SK-N-SH treated with all-trans-retinoic acid at 6 μM for 48 hours (cell line): ENCODE data around the gene NEUROD4.

Experiments used
- ARNTL ChIP-seq: fragments of 450-650 bp; formaldehyde crosslinking; IDR thresholded peaks from 2 replicates; pipeline ENCODE4 v1.5.0; 2020; ENCODE audit warnings: low read depth, mild to moderate bottlenecking, moderate library complexity, borderline replicate concordance
- CSDC2 ChIP-seq: fragments of 250-450 bp; sonication (Bioruptor Pico); IDR thresholded peaks from 2 replicates; pipeline ENCODE4 v1.5.0; 2020; ENCODE audit warnings: mild to moderate bottlenecking, moderate library complexity
- RARB ChIP-seq: fragments of 250-450 bp; sonication (Bioruptor Pico); IDR thresholded peaks from 2 replicates; pipeline ENCODE4 v1.8.0; 2021; ENCODE audit warnings: mild to moderate bottlenecking, moderate library complexity
- TF ChIP-seq, protein P1 (sequence below): fragments of 250-450 bp; sonication (Bioruptor Pico); IDR thresholded peaks from 2 replicates; pipeline ENCODE4 v1.5.1; 2021; ENCODE audit warnings: mild to moderate bottlenecking, moderate library complexity

DNA sequence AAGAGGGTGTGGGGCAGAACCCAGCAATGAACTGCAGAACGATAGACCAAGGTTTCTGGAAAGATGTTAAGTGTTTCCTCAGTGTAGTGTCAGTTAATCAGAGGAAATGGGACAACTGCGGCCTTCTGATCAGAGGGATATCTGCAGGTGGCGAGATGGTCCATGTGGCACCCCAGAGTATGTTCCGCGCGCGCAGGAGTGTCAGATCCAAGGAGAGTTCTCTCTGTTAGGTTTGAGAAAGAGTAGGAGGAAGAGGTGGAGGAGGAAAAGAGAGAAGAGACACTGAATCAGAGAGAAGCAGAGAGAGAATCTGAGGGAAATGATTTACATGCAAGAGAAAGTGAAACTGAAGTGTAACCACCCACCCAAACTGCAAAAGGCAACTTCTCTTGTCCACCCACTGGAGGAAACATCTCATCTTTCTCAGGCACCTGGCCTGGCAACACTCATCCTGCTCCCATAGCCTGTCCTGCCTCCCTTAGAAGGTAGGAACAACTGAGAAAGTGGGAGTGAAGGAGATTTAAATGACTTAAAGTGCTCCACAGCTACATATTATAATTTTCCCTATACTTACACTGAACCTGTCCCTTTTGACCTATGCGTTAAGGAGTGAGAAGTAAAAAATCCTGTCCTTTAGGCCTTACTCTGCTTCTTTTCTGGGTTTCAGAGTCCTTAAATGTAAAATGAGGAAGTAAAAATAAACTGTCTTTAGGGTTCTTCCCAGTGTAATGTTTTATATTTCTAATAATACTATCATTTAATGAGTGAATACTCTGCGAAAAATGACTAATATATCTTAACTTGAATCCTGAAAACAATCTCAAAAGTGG, 28.4 kb upstream of the NEUROD4 start:
- TF ChIP-seq, protein P1, sequence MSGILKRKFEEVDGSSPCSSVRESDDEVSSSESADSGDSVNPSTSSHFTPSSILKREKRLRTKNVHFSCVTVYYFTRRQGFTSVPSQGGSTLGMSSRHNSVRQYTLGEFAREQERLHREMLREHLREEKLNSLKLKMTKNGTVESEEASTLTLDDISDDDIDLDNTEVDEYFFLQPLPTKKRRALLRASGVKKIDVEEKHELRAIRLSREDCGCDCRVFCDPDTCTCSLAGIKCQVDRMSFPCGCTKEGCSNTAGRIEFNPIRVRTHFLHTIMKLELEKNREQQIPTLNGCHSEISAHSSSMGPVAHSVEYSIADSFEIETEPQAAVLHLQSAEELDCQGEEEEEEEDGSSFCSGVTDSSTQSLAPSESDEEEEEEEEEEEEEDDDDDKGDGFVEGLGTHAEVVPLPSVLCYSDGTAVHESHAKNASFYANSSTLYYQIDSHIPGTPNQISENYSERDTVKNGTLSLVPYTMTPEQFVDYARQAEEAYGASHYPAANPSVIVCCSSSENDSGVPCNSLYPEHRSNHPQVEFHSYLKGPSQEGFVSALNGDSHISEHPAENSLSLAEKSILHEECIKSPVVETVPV (CRISPR knock-in tag): no peak
- TF ChIP-seq CSDC2 (CRISPR knock-in tag) (no peak), ARNTL (CRISPR knock-in tag) (no peak), RARB (CRISPR knock-in tag) (no peak)
